B cell (primary cell): ENCODE results near the gene INTS15. TPM values are rescaled to one million over a fixed set of nuclear protein-coding genes. Genes with fewer than 3 reads are reported as not detected.

Experiments
- ATAC-seq: fragments of 200-7000 bp; cut with Tn5 transposase; one replicate; pipeline ENCODE4 v1.10.0; 2021; ENCODE audit warnings: low read depth, mild to moderate bottlenecking, moderate number of reproducible peaks, moderate library complexity
- CTCF ChIA-PET: fragments of 350-600 bp; sonication (Branson Sonifier 250); formaldehyde crosslinking; loops from one replicate; lab custom pipeline; 2021; ENCODE audit warnings: antibody characterized with exemption, inconsistent platforms; lab: Charles Lee
- POLR2A ChIA-PET: fragments of 350-600 bp; sonication (Branson Sonifier 250); formaldehyde crosslinking; loops from one replicate; lab custom pipeline; 2021; ENCODE audit warnings: antibody characterized with exemption; lab: Charles Lee
- DNase-seq: peaks from one replicate; pipeline ENCODE4 v3.0.0; 2013
- H2AFZ ChIP-seq: 2 replicates; pipeline ENCODE4 v1.6.1; 2012; ENCODE audit warnings: mild to moderate bottlenecking, low read depth, low read length; ENCODE audit not compliant: insufficient read depth, poor library complexity, severe bottlenecking
- H3K27ac ChIP-seq, 2 donors: 1 replicate in 1 of 2; 2 replicates in 1 of 2; pipeline ENCODE4 v1.5.1; 2012 to 2013; ENCODE audit warnings: low read length in 2 of 2, mild to moderate bottlenecking in 2 of 2, moderate library complexity in 1 of 2
- H3K27me3 ChIP-seq, 4 experiments: fragments of 200-600 bp in 1 of 4; sonication (generic) in 1 of 4; replicated peaks in 1 of 4; 1 replicate in 2 of 4; 2 replicates in 2 of 4; pipeline versions ENCODE4 v1.6.1 to v1.7.0; 2013 to 2016; ENCODE audit warnings: low read length in 3 of 4, mild to moderate bottlenecking in 2 of 4, mixed read lengths in 1 of 4, moderate library complexity in 1 of 4; ENCODE audit not compliant: insufficient read depth in 4 of 4, control insufficient read depth in 3 of 4; ENCODE audit errors: control extremely low read depth in 1 of 4
- H3K36me3 ChIP-seq, 2 experiments: replicated peaks in 1 of 2; 1 replicate in 1 of 2; 2 replicates in 1 of 2; pipeline versions ENCODE4 v1.6.1 to v1.7.1; 2013; ENCODE audit warnings: low read length in 1 of 2; ENCODE audit not compliant: insufficient read depth in 2 of 2, control insufficient read depth in 1 of 2; ENCODE audit errors: control extremely low read depth in 1 of 2, extremely low read depth in 1 of 2
- H3K4me1 ChIP-seq, 2 donors: fragments of 200-600 bp in 1 of 2; sonication (generic) in 1 of 2; 1 replicate in 1 of 2; 2 replicates in 1 of 2; pipeline versions ENCODE4 v1.5.1 to v1.6.1; 2013 to 2017; ENCODE audit warnings: low read length in 2 of 2; ENCODE audit not compliant: control insufficient read depth in 2 of 2, insufficient read depth in 2 of 2
- H3K4me2 ChIP-seq: replicated peaks from 2 replicates; pipeline ENCODE3; 2012; ENCODE audit warnings: mild to moderate bottlenecking, low read depth, low read length; ENCODE audit not compliant: poor library complexity, severe bottlenecking
- H3K4me3 ChIP-seq, 5 experiments: fragments of 200-600 bp in 1 of 5; sonication (generic) in 1 of 5; 1 replicate in 3 of 5; 2 replicates in 2 of 5; pipeline versions ENCODE4 v1.5.1 to v1.7.0; 2011 to 2016; ENCODE audit warnings: low read length in 4 of 5, mild to moderate bottlenecking in 4 of 5, low read depth in 2 of 5, control low read depth in 1 of 5, moderate library complexity in 1 of 5; ENCODE audit not compliant: insufficient read depth in 1 of 5; ENCODE audit errors: control extremely low read depth in 1 of 5, extremely low read depth in 1 of 5
- H3K79me2 ChIP-seq: fragments of 200-600 bp; sonication (generic); one replicate; pipeline ENCODE4 v1.6.0; 2016; ENCODE audit warnings: low read length; ENCODE audit not compliant: control insufficient read depth, insufficient read depth
- H3K9ac ChIP-seq: fragments of 200-600 bp; sonication (generic); 2 replicates; pipeline ENCODE4 v1.6.1; 2017; ENCODE audit warnings: mild to moderate bottlenecking, low read length, moderate library complexity
- H3K9me3 ChIP-seq, 3 donors: one replicate each; pipeline versions ENCODE4 v1.6.1 to v1.7.1; 2013; ENCODE audit warnings: low read length in 2 of 3; ENCODE audit not compliant: control insufficient read depth in 2 of 3, insufficient read depth in 1 of 3; ENCODE audit errors: control extremely low read depth in 1 of 3
- H4K20me1 ChIP-seq: 2 replicates; pipeline ENCODE4 v1.6.0; 2012; ENCODE audit warnings: mild to moderate bottlenecking, low read length; ENCODE audit not compliant: insufficient read depth, control insufficient read depth, poor library complexity, severe bottlenecking
- H3K27ac Mint-ChIP-seq: one replicate; pipeline ENCODE4 v1.8.0; 2021; ENCODE audit warnings: mixed read lengths
- H3K27me3 Mint-ChIP-seq: one replicate; pipeline ENCODE4 v1.8.0; 2021; ENCODE audit warnings: mixed read lengths
- H3K4me1 Mint-ChIP-seq: one replicate; pipeline ENCODE4 v1.8.0; 2021; ENCODE audit warnings: mixed read lengths
- H3K4me3 Mint-ChIP-seq: one replicate; pipeline ENCODE4 v1.8.0; 2021; ENCODE audit warnings: mixed read lengths
- H3K9me3 Mint-ChIP-seq: one replicate; pipeline ENCODE4 v1.8.0; 2022; ENCODE audit warnings: mixed read lengths; ENCODE audit not compliant: insufficient read depth
- CTCF ChIP-seq: fragments of 200-600 bp; IDR thresholded peaks from one replicate; pipeline ENCODE4 v1.8.0; 2022; ENCODE audit warnings: antibody characterized with exemption, mild to moderate bottlenecking
- EZH2 ChIP-seq: IDR thresholded peaks from 2 replicates; pipeline ENCODE4 v1.6.1; 2012; ENCODE audit warnings: borderline replicate concordance, low read depth, mild to moderate bottlenecking, moderate library complexity, low read length; ENCODE audit not compliant: insufficient read depth, poor library complexity, severe bottlenecking
- WGBS: methylation state at CpG from one replicate; pipeline ENCODE4 v1.1.5; 2013; ENCODE audit warnings: missing lambda C conversion rate; ENCODE audit not compliant: insufficient coverage; 5-methylcytosine and 5-hydroxymethylcytosine counted together
- intact Hi-C: fragments of 100-400 bp; cut with micrococcal nuclease; formaldehyde crosslinking; loops from one replicate; pipeline ENCODE4 v1.10.0; 2022
- polyA plus RNA-seq: library from polyadenylated mRNA; depleted of rRNA; stranded (reverse); fragments of >200 nt; gene quantifications from 2 replicates; pipeline ENCODE4 v1.2.3, GENCODE V29; 2012
- total RNA-seq, 2 donors: library from RNA; stranded (reverse); fragments of 120-200 nt in 1 of 2; gene quantifications; 1 replicate in 1 of 2; 2 replicates in 1 of 2; pipeline versions ENCODE4 v1.2.3 to v1.2.4, GENCODE V29; 2013 to 2022

INTS15 gene
- total and polyA plus RNA-seq, 2 donors (not counting 1 experiment from before 2014, with no cell fraction given), result 57.1 to 63.2 TPM

- H3K27me3 ChIP-seq, result no peaks in the 10 kb centered on the region
- H3K27me3 Mint-ChIP-seq, result no peaks in the 10 kb centered on the region
- no peaks in the 10 kb centered on the region for H3K4me1 ChIP-seq
- H3K27ac Mint-ChIP-seq, result no peak overlapping the region
- H3K4me3 Mint-ChIP-seq, result no peak overlapping the region
- DNase-seq (no peak), ATAC-seq (no peak)
- H3K79me2 ChIP-seq, result peaks cover 14% of the 10 kb centered on the region
- peaks cover 0 to 24% (median 0%) of the 10 kb centered on the region in 3 donors for H3K9me3 ChIP-seq
- ChIA-PET CTCF (no interaction called here), POLR2A (no interaction called here)
- no peak overlapping the region for H3K27ac ChIP-seq
- H3K9ac ChIP-seq, result no peak overlapping the region
- H3K36me3 ChIP-seq, result peaks cover 1 to 68% of the 10 kb centered on the region in 2 experiments
- H2AFZ ChIP-seq, result no peak overlapping the region
- H3K9me3 Mint-ChIP-seq, result no peaks in the 10 kb centered on the region
- H3K4me1 Mint-ChIP-seq, result no peaks in the 10 kb centered on the region
- intact Hi-C loops, result no loop called here
- WGBS, result 90% methylated on average over 15 of the region's 17 CpGs
- H4K20me1 ChIP-seq, result peaks cover 56% of the 10 kb centered on the region
- H3K4me3 ChIP-seq, result no peak overlapping the region
- TF ChIP-seq EZH2, result no peak
- TF ChIP-seq CTCF, result no peak
- no peak overlapping the region for H3K4me2 ChIP-seq
Measured at GRCh38 chr7:6648066-6648814, 58.4 kb downstream of the INTS15 start.

GRCh38 chr7:6648815-6649104 lies 58.9 kb downstream of the INTS15 start:
- no peak overlapping the region for H3K4me3 ChIP-seq
- no peak overlapping the region for H3K27ac Mint-ChIP-seq
- peaks cover 51% of the 10 kb centered on the region for H4K20me1 ChIP-seq
- no peak for DNase-seq
- POLR2A ChIA-PET, result no interaction called here
- peaks cover 0 to 63% of the 10 kb centered on the region in 2 experiments for H3K36me3 ChIP-seq
- H3K9me3 Mint-ChIP-seq, result no peaks in the 10 kb centered on the region
- no peaks in the 10 kb centered on the region for H3K4me1 ChIP-seq
- H3K4me2 ChIP-seq, result no peak overlapping the region
- H3K4me3 Mint-ChIP-seq, result no peak overlapping the region
- H3K27me3 Mint-ChIP-seq, result no peaks in the 10 kb centered on the region
- WGBS, result 100% methylated on average over 2 of the region's 5 CpGs
- intact Hi-C loops, result no loop called here
- no peak for ATAC-seq
- no peaks in the 10 kb centered on the region for H3K4me1 Mint-ChIP-seq
- peaks cover 0 to 24% (median 0%) of the 10 kb centered on the region in 3 donors for H3K9me3 ChIP-seq
- TF ChIP-seq CTCF (no peak), EZH2 (no peak)
- CTCF ChIA-PET, result no interaction called here
- H2AFZ ChIP-seq, result no peak overlapping the region
- no peaks in the 10 kb centered on the region for H3K27me3 ChIP-seq
- peaks cover 11% of the 10 kb centered on the region for H3K79me2 ChIP-seq
- H3K27ac ChIP-seq, result no peak overlapping the region
- no peak overlapping the region for H3K9ac ChIP-seq
